GM19397 (cell line): ENCODE data around the gene JADE2.
A peak's percentile ranks its signal among the peaks of the same experiment; 100 is the strongest.
"Not testable (repeated sequence)": the region's sequence is repeated elsewhere in the genome, so short reads cannot be mapped to it uniquely, and the experiment has no call there.

Source experiments
- ATAC-seq: cut with Tn5 transposase; IDR thresholded peaks from one replicate; pipeline ENCODE4 v1.9.1; 2021; ENCODE audit warnings: mild to moderate bottlenecking, moderate library complexity; ENCODE audit not compliant: unreplicated experiment

Gene JADE2

DNA sequence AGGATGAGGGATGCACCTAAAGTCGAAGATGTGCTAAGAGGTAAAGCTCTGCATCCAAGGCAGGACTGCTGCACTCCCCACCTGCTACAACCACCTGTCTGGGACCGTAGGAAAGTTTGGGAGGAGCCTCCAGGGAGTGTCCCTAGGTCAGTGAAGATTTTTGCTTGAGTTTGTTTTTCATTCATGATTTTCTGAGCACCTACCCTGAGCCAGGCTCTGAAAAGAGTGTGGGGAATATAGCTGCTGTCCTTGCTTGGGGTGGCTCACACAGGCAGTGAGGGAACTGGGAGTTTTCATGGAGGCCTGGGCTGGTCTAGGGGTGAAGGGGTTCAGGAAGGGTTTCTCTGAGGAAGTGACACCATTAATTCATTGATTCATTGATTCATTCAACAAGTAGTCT, 58.3 kb downstream of the JADE2 start:
- ATAC-seq, result no peak

DNA sequence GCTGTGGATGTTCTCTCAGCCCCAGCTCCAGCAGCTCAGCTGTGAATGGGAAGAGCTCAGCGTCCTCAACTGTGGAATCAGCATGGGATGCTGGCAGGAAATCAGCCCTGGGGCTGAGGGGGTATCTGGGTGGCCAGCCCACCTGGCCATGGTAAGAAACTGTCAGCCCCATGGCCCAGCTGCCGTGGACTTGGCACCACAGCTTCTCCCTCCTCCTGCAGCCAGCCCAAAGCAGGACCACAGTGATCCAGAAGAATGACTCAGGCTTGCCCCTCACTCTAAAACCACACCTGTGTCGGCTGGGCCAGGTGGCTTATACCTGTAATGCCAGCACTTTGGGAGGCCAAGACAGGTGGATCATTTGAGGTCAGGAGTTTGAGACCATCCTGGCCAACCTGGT, 59.2 kb downstream of the JADE2 start:
- no peak for ATAC-seq

DNA sequence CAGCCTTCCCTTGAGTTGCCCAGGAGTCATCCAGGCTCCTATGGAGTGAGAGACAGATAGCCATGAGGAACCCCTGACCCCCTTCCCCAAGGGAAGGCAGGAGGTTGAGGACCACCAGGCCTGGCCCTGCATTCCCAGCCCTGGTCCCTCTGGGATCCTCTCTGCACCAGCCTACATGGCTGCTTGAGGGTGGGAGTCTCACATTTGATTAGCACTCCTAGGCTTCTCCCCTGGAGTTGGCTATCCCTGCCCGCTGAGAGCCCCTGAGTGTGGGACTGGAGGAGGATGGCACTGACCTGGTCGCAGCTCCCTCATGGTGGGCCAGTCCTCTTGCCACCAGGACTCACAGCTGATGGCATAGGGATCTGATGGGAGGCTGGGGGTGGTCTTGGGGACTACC, 60.5 kb downstream of the JADE2 start:
- ATAC-seq, result no peak

DNA sequence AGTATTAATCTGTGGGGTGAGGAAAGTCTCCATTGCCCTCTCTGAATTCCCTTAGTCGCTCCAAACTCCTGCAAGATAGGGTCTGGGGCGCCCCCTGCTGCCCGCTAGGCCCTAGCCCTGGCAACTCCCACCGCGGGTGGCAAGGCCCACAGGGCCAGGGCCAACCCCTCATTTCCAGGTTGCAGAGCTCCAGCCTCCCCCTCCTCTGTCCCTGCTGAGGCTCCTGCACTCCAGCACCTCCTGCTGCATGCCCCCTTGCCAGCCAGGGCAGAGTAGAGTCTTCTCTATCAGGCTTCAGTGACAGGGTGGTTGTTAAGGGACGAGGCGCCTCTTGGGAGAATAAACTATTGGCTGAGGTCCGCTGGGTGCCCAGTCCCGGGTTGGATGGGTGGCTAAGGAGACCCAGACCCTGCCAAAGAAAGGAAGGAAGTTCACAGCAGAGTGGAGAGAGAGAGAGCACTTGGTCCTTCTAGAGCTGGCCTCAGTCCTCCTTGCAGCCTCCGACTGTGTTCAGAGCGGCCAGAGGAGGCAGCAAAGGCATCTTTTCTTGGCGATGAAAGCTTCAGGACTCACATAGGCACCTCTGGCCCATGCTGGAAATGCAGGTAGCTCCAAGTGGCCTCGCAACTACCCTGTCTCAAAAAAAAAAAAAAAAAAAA, 61.5 kb downstream of the JADE2 start:
- peak; percentile 74 for ATAC-seq

DNA sequence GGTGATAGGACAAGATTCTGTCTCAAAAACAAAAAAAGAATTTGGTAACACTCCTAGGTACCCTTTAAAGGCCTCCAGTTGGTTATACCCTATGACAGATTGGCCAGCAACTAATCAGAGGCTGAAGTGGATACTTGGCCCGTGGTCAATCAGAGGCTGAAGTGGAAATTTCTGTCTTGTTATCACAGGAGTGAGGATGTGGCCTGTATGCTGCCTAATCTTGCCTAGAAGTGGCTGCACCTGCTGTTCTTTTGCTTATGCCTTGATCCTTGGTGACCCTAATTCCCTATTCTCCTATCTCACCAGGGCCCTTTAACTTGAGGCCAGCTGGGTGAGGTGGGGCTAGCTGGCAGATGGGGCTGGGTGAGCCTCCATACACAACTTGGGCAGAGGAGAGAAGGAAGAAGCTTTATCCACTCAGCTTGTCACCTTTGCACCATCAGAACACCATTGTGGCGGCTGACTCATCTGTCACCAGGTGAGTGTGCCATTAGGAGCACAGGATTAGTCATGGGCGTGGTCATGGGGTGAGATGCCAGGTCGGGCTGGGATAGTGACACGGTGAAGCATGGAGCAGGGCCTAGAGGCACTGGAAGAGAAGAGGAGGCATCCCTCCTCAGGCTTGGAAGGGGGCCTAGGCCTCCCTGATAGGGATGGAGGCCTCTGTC, 65.7 kb downstream of the JADE2 start:
- ATAC-seq, result no peak

DNA sequence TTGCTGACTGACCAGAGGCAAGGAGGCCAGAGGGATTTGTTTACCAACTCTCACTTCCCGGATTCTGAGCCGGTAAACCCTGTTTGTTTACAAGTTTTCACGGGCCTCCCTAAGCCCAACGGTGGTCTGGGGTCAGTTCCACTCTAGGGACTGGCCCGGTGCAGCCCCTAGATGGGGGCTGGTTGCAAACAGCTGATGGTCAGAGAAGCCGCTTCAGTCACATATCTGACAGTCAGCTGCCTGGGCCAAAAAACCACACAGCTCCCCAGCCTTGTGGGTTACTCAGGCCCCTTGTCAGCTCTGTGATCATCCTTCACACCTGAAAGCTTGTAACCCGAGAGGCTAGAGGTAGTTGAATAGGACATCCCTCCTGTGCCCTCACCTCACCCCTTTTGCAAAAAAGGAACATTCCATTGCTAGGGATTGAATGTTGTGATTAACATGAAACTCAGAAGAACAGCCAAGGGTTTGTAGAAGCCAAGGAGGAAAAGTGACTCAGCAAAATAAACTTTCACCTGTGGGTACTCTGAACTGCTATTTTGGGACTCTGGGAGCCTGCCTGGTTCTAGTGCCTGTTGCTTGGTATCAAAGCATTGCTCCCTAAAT, 66.8 kb downstream of the JADE2 start:
- ATAC-seq, result no peak

DNA sequence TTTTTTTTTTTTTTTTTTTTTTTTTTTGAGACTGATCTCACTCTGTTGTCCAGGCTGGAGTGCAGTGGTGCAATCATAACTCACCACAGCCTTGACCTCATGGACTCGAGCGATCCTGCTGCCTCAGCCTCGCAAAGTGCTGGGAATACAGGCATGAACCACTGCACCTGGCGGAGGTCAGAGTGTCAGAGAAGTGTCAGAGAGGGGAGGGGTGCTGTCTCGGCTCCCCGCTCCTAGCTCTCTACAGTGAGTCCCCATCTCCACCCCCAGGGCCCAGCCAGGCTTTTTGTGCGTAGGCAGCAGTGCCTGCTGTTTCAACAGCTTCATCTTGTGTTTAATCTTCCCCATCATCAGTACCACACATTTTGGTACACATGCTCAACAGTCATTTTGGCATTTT, 68.9 kb downstream of the JADE2 start:
- no peak for ATAC-seq

DNA sequence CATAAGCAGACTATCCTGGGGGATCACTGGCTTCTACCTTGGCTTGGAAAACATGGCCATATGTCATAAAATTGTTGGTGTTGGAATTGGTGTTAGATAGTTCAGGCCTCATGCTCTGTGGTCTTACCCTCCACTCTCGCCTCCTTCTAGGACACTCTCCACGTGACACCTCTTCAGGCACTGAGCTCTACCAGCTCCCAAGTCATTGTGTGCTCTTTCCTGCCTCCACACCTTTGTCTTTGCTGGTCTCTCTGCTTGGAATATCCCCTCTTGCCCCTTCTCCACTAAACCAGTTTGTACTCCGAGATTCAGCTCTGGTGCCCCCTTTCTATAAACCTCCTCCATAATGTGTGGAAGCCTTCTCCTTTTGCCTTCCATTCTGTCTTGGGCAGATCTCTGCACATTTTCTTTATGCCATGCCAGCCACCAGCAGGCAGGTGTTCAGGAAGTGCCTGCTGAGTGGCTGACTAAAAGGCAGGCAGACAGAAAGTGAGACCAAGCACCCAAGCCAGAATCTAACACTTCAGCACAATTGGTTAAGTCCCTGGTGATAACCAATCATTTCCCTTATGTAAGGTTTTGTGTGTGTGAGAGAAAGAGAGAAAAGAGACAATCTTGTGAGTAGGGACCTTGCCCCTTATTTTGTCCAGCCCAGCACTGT, 69.5 kb downstream of the JADE2 start:
- ATAC-seq, result peak; percentile 66

DNA sequence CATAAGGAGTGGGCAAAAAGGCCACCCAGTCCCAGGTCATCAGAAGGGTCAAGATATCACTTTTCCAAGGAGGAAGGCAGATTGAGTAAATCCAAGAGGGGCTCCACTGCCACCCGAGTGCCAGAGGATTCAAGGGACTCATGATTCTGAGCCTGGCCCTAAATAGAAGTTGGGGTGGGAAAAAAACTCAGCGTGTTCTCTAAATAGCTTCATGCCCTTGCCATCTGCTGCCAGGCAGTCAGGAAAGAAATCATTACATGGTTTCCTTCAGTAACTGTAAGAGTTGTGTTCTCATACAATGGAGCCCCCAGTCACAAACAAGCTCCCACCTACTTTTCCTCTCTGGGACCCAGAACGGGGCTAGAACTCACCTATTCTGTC, 70.0 kb downstream of the JADE2 start:
- ATAC-seq, result no peak

DNA sequence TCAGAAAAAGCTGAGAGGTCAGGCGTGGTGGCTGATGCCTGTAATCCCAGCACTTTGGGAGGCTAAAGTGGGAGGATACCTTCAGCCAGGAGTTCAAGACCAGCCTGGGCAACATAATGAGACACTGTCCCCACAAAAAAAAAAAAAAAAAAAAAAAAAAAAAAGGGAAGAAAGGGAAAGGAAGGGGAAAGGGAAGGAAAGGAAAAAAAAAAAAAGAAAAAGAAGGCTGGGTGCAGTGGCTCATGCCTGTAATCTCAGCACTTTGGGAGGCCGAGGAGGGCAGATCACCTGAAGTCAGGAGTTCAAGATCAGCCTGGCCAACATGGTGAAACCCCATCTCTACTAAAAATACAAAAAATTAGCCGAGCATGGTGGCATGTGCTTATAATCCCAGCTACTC, 74.3 kb downstream of the JADE2 start:
- not testable (repeated sequence) for ATAC-seq

DNA sequence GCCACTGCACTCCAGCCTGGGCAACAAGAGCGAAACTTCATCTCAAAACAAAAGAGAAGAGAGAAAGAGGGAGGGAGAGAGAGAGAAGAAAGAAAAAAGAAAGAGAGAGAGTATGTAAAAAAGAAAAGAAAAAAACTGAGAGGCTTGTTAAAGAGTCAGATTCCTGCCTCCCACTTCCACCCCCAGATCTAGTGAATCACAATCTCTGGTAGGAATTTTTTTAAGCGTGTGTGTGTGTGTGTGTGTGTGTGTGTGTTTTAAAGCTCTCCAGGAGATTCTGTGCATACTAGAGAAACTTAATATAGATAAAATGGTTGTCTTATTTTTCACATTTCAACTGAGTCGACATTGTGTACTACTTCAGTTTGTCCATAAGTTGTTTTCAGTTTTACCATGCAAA, 75.1 kb downstream of the JADE2 start:
- no peak for ATAC-seq

DNA sequence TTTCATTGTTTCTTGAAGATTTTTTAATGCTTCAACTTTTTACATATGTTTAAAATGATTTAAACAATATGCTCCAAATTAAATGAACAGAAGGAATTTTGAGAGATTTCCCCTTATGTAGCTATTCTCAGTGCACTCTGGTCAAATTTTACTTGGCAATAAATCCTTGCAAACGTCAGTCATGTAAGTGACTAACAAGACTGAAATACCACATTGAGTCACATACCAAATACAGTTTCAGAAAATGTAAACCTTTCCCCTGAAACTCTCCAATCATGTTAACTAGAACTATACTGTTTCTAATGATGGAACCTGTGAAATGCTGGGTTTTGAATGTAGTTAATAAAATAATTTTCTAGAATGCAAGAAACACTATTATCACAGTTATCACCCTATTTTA, 77.6 kb downstream of the JADE2 start:
- ATAC-seq, result no peak

DNA sequence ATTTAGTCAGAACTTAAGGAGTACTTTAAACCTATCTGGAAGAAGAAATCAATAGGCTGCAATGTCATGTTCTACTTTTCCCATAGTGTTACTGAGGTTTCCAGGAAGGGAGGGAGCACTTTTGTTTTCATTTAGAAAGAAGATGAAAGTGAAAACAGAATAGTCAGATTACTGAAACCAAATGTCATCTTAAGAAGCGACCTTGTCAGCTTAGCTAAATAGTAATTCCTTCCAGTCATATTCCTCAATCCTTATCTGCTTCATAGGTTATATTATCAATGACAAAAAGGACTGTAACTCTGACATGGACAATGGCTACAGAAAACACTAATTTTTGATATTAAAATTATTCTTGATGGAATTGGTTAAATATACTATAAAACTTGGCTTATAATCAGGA, 79.4 kb downstream of the JADE2 start:
- no peak for ATAC-seq

DNA sequence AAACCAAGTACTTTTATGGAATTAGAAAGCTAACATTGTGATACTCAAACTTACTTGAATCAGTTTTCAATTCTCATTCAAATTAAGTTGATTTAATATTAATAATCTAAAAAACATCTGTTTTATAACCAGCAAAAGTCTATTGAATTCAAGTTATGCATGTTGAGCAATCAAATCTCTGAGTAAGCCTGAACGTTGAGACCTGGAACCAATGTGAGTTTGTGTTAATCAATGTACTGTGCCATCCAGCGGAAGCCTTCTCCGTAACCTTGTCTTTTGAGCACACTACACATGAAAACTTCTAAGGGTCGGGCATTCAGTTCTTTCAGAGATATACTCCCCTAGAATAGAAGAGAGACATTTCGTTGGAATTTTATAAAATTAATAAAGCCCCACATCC, 81.3 kb downstream of the JADE2 start:
- ATAC-seq, result no peak

DNA sequence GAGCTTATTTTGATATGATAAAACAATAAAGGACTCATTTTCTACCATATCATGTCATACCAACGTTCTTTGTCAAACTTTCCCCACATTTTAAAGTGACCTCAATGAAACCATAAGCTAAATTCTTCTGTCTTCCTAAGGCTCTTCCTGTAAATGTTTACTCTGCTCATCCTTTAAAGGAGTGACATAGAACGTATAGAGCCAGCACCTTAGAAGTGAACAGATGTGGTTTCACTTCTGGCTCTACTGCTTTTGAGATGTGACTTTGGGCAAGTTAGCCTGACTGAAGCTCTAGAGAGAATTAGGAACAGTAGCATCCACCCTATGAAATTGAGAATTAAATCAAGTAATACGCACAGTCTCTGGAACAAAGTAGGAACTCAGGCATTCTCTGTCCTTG, 83.1 kb downstream of the JADE2 start:
- no peak for ATAC-seq

DNA sequence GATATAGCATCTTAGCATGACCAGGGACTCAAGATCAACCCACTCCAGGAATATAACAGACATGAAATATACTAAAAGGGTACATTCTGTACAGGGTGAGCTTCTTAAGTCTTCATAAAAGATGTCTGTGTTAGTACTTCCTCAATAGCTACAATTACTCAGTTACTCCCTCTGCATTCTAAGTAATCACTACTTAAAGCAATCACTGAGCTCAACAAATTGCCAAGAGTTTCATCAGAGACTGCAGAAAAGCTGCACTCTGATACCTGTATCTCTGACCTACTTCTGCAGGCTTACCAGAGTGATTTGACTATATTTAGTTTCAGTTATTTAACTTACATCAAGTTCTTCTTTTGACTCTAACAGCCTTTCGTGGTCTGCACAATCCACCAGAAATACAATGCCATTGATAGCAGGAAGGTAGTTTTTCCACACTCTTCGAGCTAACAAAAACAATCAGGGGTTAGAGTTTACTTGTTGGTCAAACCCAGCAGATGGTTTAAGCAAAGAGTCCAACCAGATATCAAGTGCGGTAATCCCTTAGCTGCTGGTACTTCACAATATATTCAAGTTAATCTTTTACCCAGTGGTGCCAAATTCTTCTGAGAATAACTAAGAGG, 83.9 kb downstream of the JADE2 start:
- ATAC-seq, result peak; percentile 60

DNA sequence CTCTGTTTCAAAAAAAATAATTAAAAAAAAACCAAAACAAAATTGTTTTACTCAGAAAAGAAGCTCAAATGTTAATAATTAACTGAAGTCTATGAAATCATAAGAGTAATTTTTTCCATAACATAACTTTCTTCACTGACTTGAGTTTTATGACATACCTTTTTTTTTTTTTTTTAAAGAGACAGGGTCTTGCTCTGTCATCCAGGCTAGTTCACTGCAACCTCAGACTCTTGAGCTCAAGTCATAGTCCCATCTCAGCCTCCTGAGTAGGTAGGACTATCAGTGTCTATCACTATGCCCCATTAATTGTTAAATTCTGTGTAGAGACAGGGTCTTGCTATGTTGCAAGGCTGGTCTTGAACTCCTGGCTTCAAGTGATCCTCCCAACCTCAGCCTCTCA, 85.3 kb downstream of the JADE2 start:
- no peak for ATAC-seq

DNA sequence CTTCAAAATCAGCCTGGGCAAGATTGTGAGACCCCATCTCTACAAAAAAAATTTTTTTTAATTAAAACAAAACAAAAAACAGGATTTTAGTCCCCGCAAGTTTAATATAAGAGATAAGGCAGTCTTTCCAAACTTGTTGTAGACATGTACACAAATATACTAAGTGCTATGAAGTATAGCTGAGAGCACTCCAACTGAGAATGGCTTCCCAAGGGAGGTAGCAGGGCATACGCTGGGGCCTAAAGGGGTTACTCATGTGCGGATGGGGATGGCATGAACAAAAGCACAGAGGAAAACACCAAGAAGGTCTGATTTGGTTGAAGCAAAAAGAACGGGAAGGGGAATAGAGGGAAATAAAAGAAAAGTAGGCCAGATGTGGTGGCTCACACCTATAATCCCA, 86.0 kb downstream of the JADE2 start:
- ATAC-seq, result no peak

DNA sequence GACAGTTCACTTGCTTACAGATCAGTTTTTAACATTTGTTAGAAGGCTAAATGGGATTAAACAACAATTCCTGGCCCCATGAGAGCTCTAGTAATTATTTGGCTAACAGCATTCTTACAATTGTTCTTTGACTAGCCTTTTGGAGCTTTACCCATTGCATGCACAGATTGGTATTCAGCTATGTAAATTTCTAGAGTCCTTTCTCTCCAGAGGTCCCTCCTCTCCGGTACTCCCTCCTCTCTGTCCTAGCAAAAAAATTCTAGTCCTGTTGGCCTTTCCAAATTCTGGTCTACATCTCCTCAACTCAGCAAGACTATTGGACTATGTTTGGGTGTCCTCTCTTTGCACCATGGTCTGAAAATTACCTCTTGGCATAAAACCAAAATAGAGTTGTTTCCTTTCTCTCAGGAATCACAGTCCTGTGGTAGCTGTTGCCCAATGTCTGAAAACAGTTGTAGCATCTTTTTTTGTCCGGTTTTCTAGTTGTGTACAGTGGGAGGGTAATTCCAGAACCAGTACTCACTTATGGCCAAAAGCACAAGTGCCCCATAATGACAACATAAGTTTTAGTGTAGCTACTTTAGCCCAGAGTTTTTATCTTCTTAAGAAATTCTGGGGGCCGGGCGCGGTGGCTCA, 89.1 kb downstream of the JADE2 start:
- ATAC-seq, result no peak

DNA sequence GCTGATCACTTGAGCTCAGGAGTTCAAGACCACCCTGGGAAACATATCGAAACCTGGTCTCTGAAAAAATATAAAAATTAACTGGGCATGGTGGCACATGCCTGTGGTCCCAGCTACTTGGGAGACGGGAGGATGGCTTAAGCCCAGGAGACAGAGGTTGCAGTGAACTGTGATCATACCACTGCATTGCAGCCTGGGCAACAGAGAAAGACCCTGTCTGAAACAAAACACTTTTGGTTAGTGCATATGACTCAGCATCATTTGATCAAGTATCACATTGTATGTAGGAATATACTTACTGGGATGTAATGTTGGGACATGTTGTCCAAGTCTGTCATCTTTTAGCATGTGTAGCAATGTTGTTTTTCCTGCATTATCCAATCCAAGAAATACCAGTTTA, 95.2 kb downstream of the JADE2 start:
- no peak for ATAC-seq

DNA sequence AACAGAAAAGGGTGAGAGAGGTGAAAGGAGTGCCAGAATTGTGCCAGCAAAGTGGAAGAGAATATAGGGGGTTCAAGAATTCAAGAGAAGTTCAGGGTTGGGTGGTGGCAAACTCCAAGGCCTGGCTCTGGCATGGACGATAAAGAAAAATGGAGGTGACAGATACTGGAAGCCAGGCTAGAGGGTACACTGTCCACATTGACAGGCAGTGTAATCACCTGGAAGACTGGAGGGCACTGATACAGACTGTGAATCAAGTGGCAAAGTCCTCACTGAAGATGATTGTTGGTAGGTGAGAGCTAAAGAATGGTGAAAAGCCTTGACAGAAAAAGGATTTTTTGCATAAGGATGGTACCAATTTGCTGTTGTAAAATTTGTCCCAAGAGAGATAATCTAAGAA, 100.1 kb downstream of the JADE2 start:
- ATAC-seq, result no peak
